Adrenal gland (tissue), 19 donors: Measurements from ENCODE around the gene PRH2. TPM values are rescaled to one million over a fixed set of nuclear protein-coding genes. Genes with fewer than 3 reads are reported as not detected.

Experiments used
- DNase-seq, 7 donors: peaks; one replicate each; pipeline ENCODE4 v3.0.0-alpha.2; 2019 to 2020
- H3K27ac ChIP-seq, 5 donors: fragments of 200-600 bp; sonication (generic) in 4 of 5; 1 replicate in 3 of 5; 2 replicates in 2 of 5; pipeline versions ENCODE4 v1.5.1 to v1.8.0; 2016 to 2020; ENCODE audit warnings: mild to moderate bottlenecking in 1 of 5
- H3K27me3 ChIP-seq: fragments of 200-600 bp; 2 replicates; pipeline ENCODE4 v1.8.0; 2021
- H3K36me3 ChIP-seq, 2 donors: fragments of 200-600 bp; replicated peaks in 1 of 2; 1 replicate in 1 of 2; 2 replicates in 1 of 2; pipeline versions ENCODE4 v1.5.1 to v1.8.0; 2018 to 2022
- H3K4me1 ChIP-seq, 2 donors: fragments of 200-600 bp; replicated peaks in 1 of 2; 1 replicate in 1 of 2; 2 replicates in 1 of 2; pipeline versions ENCODE4 v1.5.1 to v1.8.0; 2018 to 2021
- H3K4me3 ChIP-seq, 4 donors: fragments of 200-600 bp; sonication (generic) in 3 of 4; one replicate each; pipeline ENCODE4 v1.5.1; 2016 to 2018
- H3K9me3 ChIP-seq, 3 donors: fragments of 200-600 bp; sonication (generic) in 1 of 3; replicated peaks in 1 of 3; 1 replicate in 2 of 3; 2 replicates in 1 of 3; pipeline versions ENCODE4 v1.5.1 to v1.8.0; 2016 to 2021
- POLR2A ChIP-seq, 2 donors: fragments of 450-650 bp; IDR thresholded peaks; one replicate each; pipeline ENCODE4 v1.6.1; 2017; ENCODE audit warnings: antibody characterized with exemption in 2 of 2, mild to moderate bottlenecking in 2 of 2, moderate library complexity in 1 of 2
- WGBS, 4 donors: extraction: QIAGEN DNeasy Blood & Tissue Kit in 2 of 4; methylation state at CpG; one replicate each; pipeline versions ENCODE4 v1.1.5 to v1.1.7; 2013 to 2017; 5-methylcytosine and 5-hydroxymethylcytosine counted together
- intact Hi-C, 2 donors: fragments of 100-400 bp; cut with DNase I; formaldehyde crosslinking; loops; one replicate each; pipeline versions ENCODE4 v1.14.1 to v1.15.0; 2022 to 2023
- long read RNA-seq, 10 donors: library from polyadenylated mRNA in 3 of 10; unstranded in 2 of 10; stranded (forward) in 1 of 10; transcript quantifications; one replicate each; pipeline ENCODE4 v2.0.0 and lab custom pipeline, GENCODE V29; 2021 to 2026
- polyA plus RNA-seq, 3 donors: library from polyadenylated mRNA; stranded (reverse); fragments of 200-250 nt in 2 of 3; fragments of 350-450 nt in 1 of 3; fragmentation: Illumina TruSeq in 1 of 3; extraction: RNeasy Lipid Tissue Mini Kit (QIAGEN cat#74804) in 1 of 3; gene quantifications; one replicate each; pipeline ENCODE4 v1.2.3, GENCODE V29; 2013 to 2014
- total RNA-seq, 9 donors: library from RNA; depleted of rRNA in 4 of 9; stranded (reverse); fragments of >200 nt in 4 of 9; fragments of 120-200 nt in 1 of 9; fragmentation: NEBNext Ultra II Directional in 1 of 9; extraction: Animal tissue kit (Norgen Biotek cat#: 25700) in 1 of 9; gene quantifications; one replicate each; pipeline versions ENCODE4 v1.1.0 to v1.2.4, GENCODE V29; 2013 to 2023
- TF ChIP-seq, protein P1 (sequence below), 6 experiments: fragments of 450-650 bp in 4 of 6; fragments of 200-600 bp in 2 of 6; sonication (generic) in 1 of 6; IDR thresholded peaks; 1 replicate in 5 of 6; 2 replicates in 1 of 6; pipeline versions ENCODE4 v1.5.1 to v1.8.0; 2016 to 2021; ENCODE audit warnings: antibody characterized with exemption in 6 of 6, mild to moderate bottlenecking in 2 of 6, moderate library complexity in 1 of 6
- donor health status: healthy with polysubstance abuse.
- donor health status: Bipolar disorder and iron deficiency.
- donor health status: DM: yes; HTN: yes; CAD: no.
- donor health status: DM: no; HTN: no; CAD: no.
- donor health status: DM: no; HTN: no; CAD: no.
- donor health status: DM: yes; HTN: yes; CAD: no.

PRH2 gene
- total RNA-seq (under 1 TPM in 1 of 9 donors, not detected in 8; 0.22 TPM), polyA plus RNA-seq (1 to 10 TPM in 2 of 3 donors, not detected in 1; 1.0 to 1.6 TPM)
- long read RNA-seq, donor 1: 0 reads
- long read RNA-seq, donor 2: 0 reads
- long read RNA-seq, donor 3: 0 reads
- long read RNA-seq, donor 4: 0 reads
- long read RNA-seq, donor 5: 0 reads
- long read RNA-seq, donor 6: 0 reads
- long read RNA-seq, donor 7: 0 reads
- long read RNA-seq, donor 8: 0 reads
- long read RNA-seq, donor 9: 0 reads
- long read RNA-seq, donor 10: 0 reads

DNA sequence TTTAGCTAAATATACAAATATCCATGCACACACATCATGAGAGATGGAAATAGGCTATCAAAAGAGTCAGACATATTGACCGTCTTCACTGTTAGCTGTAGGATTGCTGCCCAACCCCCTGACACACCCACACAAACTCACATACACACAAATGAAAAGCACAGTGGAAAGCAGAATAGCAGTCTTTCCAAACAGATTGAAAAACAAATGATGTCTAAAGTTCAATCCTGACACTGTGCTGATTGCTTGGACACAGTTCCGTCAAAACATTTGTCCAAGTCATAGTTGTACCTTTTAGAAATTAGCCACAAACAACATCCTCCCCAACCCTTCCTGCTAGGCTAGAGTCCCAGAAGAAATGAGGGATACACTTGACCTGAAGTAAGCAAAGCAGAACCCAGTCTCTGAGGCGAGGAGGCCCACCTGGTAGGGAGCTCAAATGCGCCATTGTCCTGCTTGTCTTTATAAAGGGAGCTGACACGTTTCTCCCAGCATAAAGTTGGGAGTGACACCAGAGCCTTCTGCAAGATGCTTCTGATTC is at the start of gene PRH2:
PRH2 (plus strand) TSS at position 491 of the 541 bp plus-strand sequence; CDS start at position 529, 38 bp downstream.
- Histone ChIP-seq H3K4me3 (no peak within 1 kb of the TSS), H3K27me3 (no peaks in the 10 kb centered on the region), H3K36me3 (no peaks in the 10 kb centered on the region), H3K4me1 (no peaks in the 10 kb centered on the region), H3K27ac (no peak within 1 kb of the TSS), H3K9me3 (no peaks in the 10 kb centered on the region)
- intact Hi-C loops: no loop called here
- TF ChIP-seq, protein P1, sequence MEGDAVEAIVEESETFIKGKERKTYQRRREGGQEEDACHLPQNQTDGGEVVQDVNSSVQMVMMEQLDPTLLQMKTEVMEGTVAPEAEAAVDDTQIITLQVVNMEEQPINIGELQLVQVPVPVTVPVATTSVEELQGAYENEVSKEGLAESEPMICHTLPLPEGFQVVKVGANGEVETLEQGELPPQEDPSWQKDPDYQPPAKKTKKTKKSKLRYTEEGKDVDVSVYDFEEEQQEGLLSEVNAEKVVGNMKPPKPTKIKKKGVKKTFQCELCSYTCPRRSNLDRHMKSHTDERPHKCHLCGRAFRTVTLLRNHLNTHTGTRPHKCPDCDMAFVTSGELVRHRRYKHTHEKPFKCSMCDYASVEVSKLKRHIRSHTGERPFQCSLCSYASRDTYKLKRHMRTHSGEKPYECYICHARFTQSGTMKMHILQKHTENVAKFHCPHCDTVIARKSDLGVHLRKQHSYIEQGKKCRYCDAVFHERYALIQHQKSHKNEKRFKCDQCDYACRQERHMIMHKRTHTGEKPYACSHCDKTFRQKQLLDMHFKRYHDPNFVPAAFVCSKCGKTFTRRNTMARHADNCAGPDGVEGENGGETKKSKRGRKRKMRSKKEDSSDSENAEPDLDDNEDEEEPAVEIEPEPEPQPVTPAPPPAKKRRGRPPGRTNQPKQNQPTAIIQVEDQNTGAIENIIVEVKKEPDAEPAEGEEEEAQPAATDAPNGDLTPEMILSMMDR (IDR thresholded peaks at IDR 0.05): no peak
- no peak for TF ChIP-seq POLR2A (IDR thresholded peaks at IDR 0.05)
- 95 to 99% (median 97%) methylated on average over 5 of the region's 5 CpGs for WGBS, 4 donors
- no peak for DNase-seq

DNA sequence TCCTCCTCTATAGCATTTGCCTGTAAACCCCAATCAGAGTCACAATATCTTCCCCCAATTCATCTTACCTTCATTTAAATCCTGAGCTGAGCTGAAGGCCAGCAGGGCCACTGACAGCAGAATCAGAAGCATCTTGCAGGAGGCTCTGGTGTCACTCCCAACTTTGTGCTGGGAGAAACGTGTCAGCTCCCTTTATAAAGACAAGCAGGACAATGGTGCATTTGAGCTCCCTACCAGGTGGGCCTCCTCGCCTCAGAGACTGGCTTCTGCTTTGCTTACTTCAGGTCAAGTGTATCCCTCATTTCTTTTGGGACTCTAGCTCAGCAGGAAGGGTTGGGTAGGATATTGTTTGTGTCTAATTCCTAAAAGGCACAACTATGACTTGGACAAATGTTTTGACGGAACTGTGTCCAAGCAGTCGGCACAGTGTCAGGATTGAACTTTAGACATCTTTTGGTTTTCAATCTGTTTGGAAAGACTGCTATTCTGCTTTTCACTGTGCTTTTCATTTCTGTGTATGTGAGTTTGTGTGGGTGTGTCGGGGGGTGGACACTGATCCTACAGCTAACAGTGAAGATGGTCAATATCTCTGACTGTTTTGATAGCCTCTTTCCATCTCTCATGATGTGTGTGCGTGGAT is 44.8 kb upstream of the PRH2 start, which contains the start of gene PRH1:
PRH1 (minus strand) TSS at position 170 of the 640 bp plus-strand sequence; CDS start at position 132, 38 bp downstream.
- H3K9me3 ChIP-seq: no peaks in the 10 kb centered on the region
- no peaks in the 10 kb centered on the region for H3K4me1 ChIP-seq
- H3K36me3 ChIP-seq: no peaks in the 10 kb centered on the region
- DNase-seq: no peak
- TF ChIP-seq, protein P1 (IDR thresholded peaks at IDR 0.05): no peak
- TF ChIP-seq POLR2A (IDR thresholded peaks at IDR 0.05): no peak
- intact Hi-C loops: no loop called here
- no peaks in the 10 kb centered on the region for H3K27me3 ChIP-seq
- WGBS, 4 donors: 95 to 98% (median 96%) methylated on average over 6 of the region's 6 CpGs
- H3K4me3 ChIP-seq: no peak within 1 kb of the TSS
- H3K27ac ChIP-seq: no peak within 1 kb of the TSS

DNA sequence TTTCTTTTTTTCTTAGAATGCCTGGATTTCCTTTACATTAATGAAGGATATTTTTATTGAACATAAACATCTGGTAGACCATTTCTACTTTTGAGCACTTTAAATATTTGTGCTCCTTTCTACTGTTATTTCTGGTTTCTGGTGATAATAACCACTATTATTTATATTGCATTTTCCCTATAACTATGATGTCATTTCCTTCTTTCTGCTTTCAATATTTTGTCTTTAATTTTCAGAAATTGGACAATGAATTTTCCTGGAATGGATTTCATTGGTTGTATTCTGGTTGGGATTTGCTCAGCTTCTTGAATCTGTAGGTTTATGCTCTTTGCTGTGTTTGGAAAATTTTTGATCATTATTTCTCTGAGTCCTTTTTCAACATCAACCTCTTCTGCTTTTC is 39.8 kb upstream of the PRH2 start:
- H3K4me3 ChIP-seq: no peak overlapping the region
- intact Hi-C loops: no loop called here
- H3K36me3 ChIP-seq: no peaks in the 10 kb centered on the region
- no peaks in the 10 kb centered on the region for H3K27me3 ChIP-seq
- no peak overlapping the region for H3K27ac ChIP-seq
- no peaks in the 10 kb centered on the region for H3K4me1 ChIP-seq
- H3K9me3 ChIP-seq: no peaks in the 10 kb centered on the region
- TF ChIP-seq, protein P1 (IDR thresholded peaks at IDR 0.05): no peak
- no peak for TF ChIP-seq POLR2A (IDR thresholded peaks at IDR 0.05)
- no peak for DNase-seq

DNA sequence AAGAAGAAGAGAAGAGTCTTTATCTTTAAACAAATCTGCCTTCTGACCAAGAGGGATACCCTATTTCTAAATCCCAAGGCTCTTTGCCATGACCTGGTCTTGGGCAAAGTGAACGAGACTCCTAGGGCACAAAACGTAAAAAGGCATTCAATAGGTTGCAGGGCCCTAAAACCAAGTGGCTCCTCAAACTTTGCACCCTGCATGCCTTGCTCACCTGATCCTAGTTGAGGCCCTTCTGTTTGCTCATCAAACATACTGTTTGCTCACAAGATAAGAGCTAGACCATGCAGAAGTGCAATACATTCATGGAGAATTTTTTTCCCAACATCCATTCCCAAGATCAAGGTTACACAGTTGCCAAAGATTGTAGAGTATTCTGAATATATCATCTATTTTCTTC is 37.1 kb upstream of the PRH2 start:
- H3K9me3 ChIP-seq: no peaks in the 10 kb centered on the region
- intact Hi-C loops: no loop called here
- H3K27ac ChIP-seq: no peak overlapping the region
- H3K36me3 ChIP-seq: no peaks in the 10 kb centered on the region
- no peak for DNase-seq
- no peaks in the 10 kb centered on the region for H3K4me1 ChIP-seq
- H3K27me3 ChIP-seq: no peaks in the 10 kb centered on the region
- no peak overlapping the region for H3K4me3 ChIP-seq
- TF ChIP-seq, protein P1 (IDR thresholded peaks at IDR 0.05): no peak
- TF ChIP-seq POLR2A (IDR thresholded peaks at IDR 0.05): no peak
- WGBS, 4 donors: 92 to 98% (median 97%) methylated on average over 2 of the region's 2 CpGs
